ENCODE data around the gene LSG1.

DNA sequence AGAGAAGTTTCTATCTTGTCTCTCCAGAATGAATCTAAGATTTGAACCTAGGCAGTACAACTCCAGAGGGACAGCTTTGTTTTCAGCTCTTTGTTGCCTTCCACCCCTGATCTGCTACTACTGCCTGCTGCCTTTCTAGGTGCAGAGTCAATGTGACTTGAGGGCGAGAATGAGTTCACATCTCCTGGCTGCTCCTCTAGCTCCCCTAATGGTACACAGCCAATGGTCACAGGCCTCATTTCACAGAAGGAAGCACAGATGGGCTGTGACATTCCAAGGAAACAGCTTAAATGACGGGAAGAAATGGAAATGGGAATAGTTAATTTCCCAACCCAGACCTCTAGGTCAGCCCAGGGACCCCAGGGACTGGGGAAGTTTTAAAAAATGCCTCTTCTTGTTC, 46.1 kb upstream of the LSG1 start:
- TF ChIP-seq CTCF (IDR thresholded peaks at IDR 0.05) = no peak
- TF ChIP-seq POLR2A (IDR thresholded peaks at IDR 0.05) = no peak

Data from right lobe of liver (tissue), 4 donors.